ENCODE data around the gene C19orf18. TPM values are rescaled to one million over a fixed set of nuclear protein-coding genes. Genes with fewer than 3 reads are reported as not detected.

The C19orf18 gene
- total and polyA plus RNA-seq, 2 donors (not counting 3 experiments of a cell fraction or from before 2014, with no cell fraction given): 0.08 to 0.64 TPM

DNA sequence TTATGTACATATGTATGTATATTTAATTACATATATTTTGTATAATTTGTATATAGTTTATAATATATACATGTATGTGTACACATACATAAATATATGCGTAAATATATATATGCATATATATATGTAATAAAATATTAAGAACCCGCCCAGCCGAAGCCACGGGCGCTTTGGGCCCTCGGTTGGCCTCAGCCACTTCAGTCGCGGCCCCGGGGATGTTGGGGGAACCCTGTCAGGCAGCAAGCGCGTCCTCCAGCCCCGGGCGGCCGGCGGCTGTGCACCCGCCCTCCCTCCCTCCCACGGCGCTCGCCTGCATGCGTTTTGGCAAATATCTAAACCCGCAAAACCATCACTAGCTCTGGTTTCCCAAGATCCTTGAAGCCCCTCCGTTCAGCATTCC is 36.2 kb upstream of the C19orf18 start:
- H3K4me1 ChIP-seq (ENCODE audit: control insufficient read depth, extremely low read depth, insufficient read depth, low read length): no peaks in the 10 kb centered on the region
- no peak overlapping the region for H3K4me2 ChIP-seq (ENCODE audit: insufficient read depth, low read length)
- CTCF ChIA-PET: no interaction called here
- DNase-seq (ENCODE audit: low read depth, low spot score) (no peak), FAIRE-seq (no peak)
- dilution Hi-C loops (cut with MboI; ENCODE audit: extremely low pct_ligation_motif_present, low sequenced_read_pairs): no loop called here
- peaks cover 5% of the 10 kb centered on the region for H3K9me3 ChIP-seq (replicated peaks; ENCODE audit: control insufficient read depth, insufficient read depth, low read length)
- no peak for TF ChIP-seq MYC (IDR thresholded peaks at IDR 0.05; ENCODE audit: low read depth, low read length)
- TF ChIP-seq EZH2 (IDR thresholded peaks at IDR 0.05; ENCODE audit: borderline replicate concordance, low read depth, low read length, severe bottlenecking): no peak
- TF ChIP-seq POLR2A (IDR thresholded peaks at IDR 0.05; ENCODE audit: low read depth, low read length): no peak
- TF ChIP-seq GATA2 (IDR thresholded peaks at IDR 0.05; ENCODE audit: insufficient read depth, insufficient read length, low read depth, low read length): no peak
- no peak for TF ChIP-seq JUN (IDR thresholded peaks at IDR 0.05; ENCODE audit: borderline replicate concordance, insufficient read depth, insufficient read length, low read depth)
- no peak for TF ChIP-seq FOS (IDR thresholded peaks at IDR 0.05; ENCODE audit: borderline replicate concordance, insufficient read depth, low read length)
- TF ChIP-seq POLR2AphosphoS5 (IDR thresholded peaks at IDR 0.05; ENCODE audit: insufficient read depth, low read depth, low read length): no peak
- TF ChIP-seq, protein P1, sequence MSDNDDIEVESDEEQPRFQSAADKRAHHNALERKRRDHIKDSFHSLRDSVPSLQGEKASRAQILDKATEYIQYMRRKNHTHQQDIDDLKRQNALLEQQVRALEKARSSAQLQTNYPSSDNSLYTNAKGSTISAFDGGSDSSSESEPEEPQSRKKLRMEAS (IDR thresholded peaks at IDR 0.05; ENCODE audit: insufficient read depth, insufficient read length): no peak
- H3K4me3 ChIP-seq (replicated peaks in 1 of 3; ENCODE audit: insufficient read depth in 1 of 3, low read depth in 1 of 3, low read length in 3 of 3): no peak overlapping the region
- H3K79me2 ChIP-seq (ENCODE audit: control insufficient read depth, insufficient read depth, low read length): no peaks in the 10 kb centered on the region
- no peaks in the 10 kb centered on the region for H4K20me1 ChIP-seq (replicated peaks; ENCODE audit: control insufficient read depth, extremely low read depth, insufficient read depth, low read length)
- POLR2A ChIA-PET: no interaction called here
- H3K27ac ChIP-seq (ENCODE audit: insufficient read depth, low read depth, low read length): no peak overlapping the region
- H3K9me1 ChIP-seq (replicated peaks; ENCODE audit: control insufficient read depth, extremely low read depth, insufficient read depth, low read length): no peaks in the 10 kb centered on the region
- H3K27me3 ChIP-seq (ENCODE audit: control insufficient read depth in 2 of 2, insufficient read depth in 2 of 2, low read length in 2 of 2): no peaks in the 10 kb centered on the region
- intact Hi-C loops (cut with micrococcal nuclease): no loop called here
- H3K9ac ChIP-seq (replicated peaks; ENCODE audit: extremely low read depth, insufficient read depth, low read length): no peak overlapping the region
- no peak overlapping the region for H2AFZ ChIP-seq (ENCODE audit: low read depth, low read length)
- BruUV-seq (replicated peaks): no TSS peak
- peaks cover 0 to 1% of the 10 kb centered on the region in 2 experiments for H3K36me3 ChIP-seq (ENCODE audit: control insufficient read depth in 2 of 2, extremely low read depth in 1 of 2, insufficient read depth in 2 of 2, low read length in 2 of 2)

Data from endothelial cell of umbilical vein (primary cell).